Activated CD8-positive, alpha-beta T cell treated with anti-CD3 and anti-CD28 coated beads for 36 hours (primary cell): ENCODE measurements around the gene PPP2R1B. TPM values are rescaled to one million over a fixed set of nuclear protein-coding genes. Genes with fewer than 3 reads are reported as not detected.

Source experiments
- ATAC-seq: fragments of 200-7000 bp; cut with Tn5 transposase; one replicate; pipeline ENCODE4 v1.10.0; 2021; ENCODE audit warnings: mild to moderate bottlenecking, moderate library complexity
- CTCF ChIA-PET: fragments of 350-600 bp; sonication (Branson Sonifier 250); formaldehyde crosslinking; loops from one replicate; lab custom pipeline; 2021; ENCODE audit warnings: antibody characterized with exemption; lab: Charles Lee
- POLR2A ChIA-PET: fragments of 350-600 bp; sonication (Branson Sonifier 250); formaldehyde crosslinking; loops from one replicate; lab custom pipeline; 2021; ENCODE audit warnings: antibody characterized with exemption; lab: Charles Lee
- DNase-seq: peaks from one replicate; pipeline ENCODE4 v3.0.0-alpha.2; 2020
- H3K27ac Mint-ChIP-seq: one replicate; pipeline ENCODE4 v1.8.0; 2021; ENCODE audit warnings: mild to moderate bottlenecking, mixed read lengths
- H3K27me3 Mint-ChIP-seq: one replicate; pipeline ENCODE4 v1.8.0; 2021; ENCODE audit warnings: mixed read lengths
- H3K36me3 Mint-ChIP-seq: one replicate; pipeline ENCODE4 v1.8.0; 2021; ENCODE audit warnings: low read depth, mixed read lengths
- H3K4me1 Mint-ChIP-seq: one replicate; pipeline ENCODE4 v1.8.0; 2021; ENCODE audit warnings: low read depth, mixed read lengths
- H3K4me3 Mint-ChIP-seq: one replicate; pipeline ENCODE4 v1.8.0; 2021; ENCODE audit warnings: mild to moderate bottlenecking, moderate library complexity, mixed read lengths
- H3K9me3 Mint-ChIP-seq: one replicate; pipeline ENCODE4 v1.8.0; 2021; ENCODE audit warnings: mixed read lengths
- CTCF ChIP-seq: fragments of 200-600 bp; IDR thresholded peaks from one replicate; pipeline ENCODE4 v1.8.0; 2022; ENCODE audit warnings: antibody characterized with exemption, mild to moderate bottlenecking
- intact Hi-C: fragments of 100-400 bp; cut with micrococcal nuclease; formaldehyde crosslinking; loops from one replicate; pipeline ENCODE4 v1.10.0; 2022
- total RNA-seq, 2 experiments: library from RNA; stranded (reverse); gene quantifications; one replicate each; pipeline ENCODE4 v1.2.3, GENCODE V29; 2021

Gene PPP2R1B
- total RNA-seq, 2 experiments from 2014 or later: 49.7 to 54.0 TPM

GRCh38 chr11:111764621-111765020, 1.6 kb downstream of the PPP2R1B start:
- Mint-ChIP-seq H3K4me3 (peak overlapping the region; percentile 99), H3K27me3 (no peaks in the 10 kb centered on the region), H3K36me3 (peaks cover 44% of the 10 kb centered on the region), H3K4me1 (peaks cover 30% of the 10 kb centered on the region), H3K9me3 (no peaks in the 10 kb centered on the region), H3K27ac (no peak overlapping the region)
- no peak for TF ChIP-seq CTCF
- CTCF ChIA-PET: interaction anchor here (0.6 to 10.9 kb wide), 11 partner anchors 10 to 198 kb away, joined by 3 to 91 read pairs (median 3); partner anchors contain the start of gene SIK2
- DNase-seq (no peak), ATAC-seq (no peak)
- intact Hi-C loops: no loop called here
- POLR2A ChIA-PET: interaction anchor here (1.1 kb wide), 1 partner anchor 30 kb away, joined by 3 read pairs; no protein-coding TSS in a partner anchor

GRCh38 chr11:111762981-111763643, 3.1 kb downstream of the PPP2R1B start:
- H3K27me3 Mint-ChIP-seq: no peaks in the 10 kb centered on the region
- H3K9me3 Mint-ChIP-seq: no peaks in the 10 kb centered on the region
- no peak overlapping the region for H3K27ac Mint-ChIP-seq
- no peak overlapping the region for H3K4me3 Mint-ChIP-seq
- intact Hi-C loops: no loop called here
- H3K4me1 Mint-ChIP-seq: peaks cover 30% of the 10 kb centered on the region
- peaks cover 49% of the 10 kb centered on the region for H3K36me3 Mint-ChIP-seq
- DNase-seq: no peak
- ChIA-PET CTCF (interaction anchor here (0.8 to 10.9 kb wide), 8 partner anchors 10 to 316 kb away, joined by 3 to 91 read pairs (median 4); partner anchors contain the start of gene ALG9), POLR2A (no interaction called here)
- TF ChIP-seq CTCF: no peak
- no peak for ATAC-seq

- Mint-ChIP-seq H3K27ac (no peak overlapping the region), H3K4me1 (peaks cover 30% of the 10 kb centered on the region), H3K27me3 (no peaks in the 10 kb centered on the region), H3K36me3 (peaks cover 53% of the 10 kb centered on the region), H3K4me3 (no peak overlapping the region), H3K9me3 (no peaks in the 10 kb centered on the region)
- ATAC-seq (no peak), DNase-seq (no peak)
- POLR2A ChIA-PET: interaction anchor here (1.3 kb wide), 1 partner anchor 9 kb away, joined by 4 read pairs; no protein-coding TSS in a partner anchor
- no peak for TF ChIP-seq CTCF
- intact Hi-C loops: no loop called here
- CTCF ChIA-PET: interaction anchor here (1.0 to 10.9 kb wide), 8 partner anchors 9 to 174 kb away, joined by 3 to 91 read pairs (median 4); partner anchors contain the start of gene ALG9
Measured at GRCh38 chr11:111762526-111762925, 3.7 kb downstream of the PPP2R1B start.

- POLR2A ChIA-PET: interaction anchor here (1.0 to 1.3 kb wide), 2 partner anchors 7 to 22 kb away, joined by 3 to 4 read pairs; no protein-coding TSS in a partner anchor
- Mint-ChIP-seq H3K4me1 (peaks cover 23% of the 10 kb centered on the region), H3K4me3 (no peak overlapping the region), H3K27ac (no peak overlapping the region), H3K9me3 (no peaks in the 10 kb centered on the region), H3K36me3 (peaks cover 57% of the 10 kb centered on the region), H3K27me3 (no peaks in the 10 kb centered on the region)
- TF ChIP-seq CTCF: no peak
- intact Hi-C loops: no loop called here
- CTCF ChIA-PET: interaction anchor here (1.6 to 10.9 kb wide), 3 partner anchors 15 to 174 kb away, joined by 6 to 91 read pairs (median 6); no protein-coding TSS in a partner anchor
- DNase-seq (no peak), ATAC-seq (no peak)
Measured at GRCh38 chr11:111761036-111761435, 5.2 kb downstream of the PPP2R1B start.
